ENCODE measurements around the gene MCRS1.

Gene MCRS1

GRCh38 chr12:49549735-49550692, 17.9 kb downstream of the MCRS1 start:
- DNase-seq (ENCODE audit: low read depth): no peak
- no peak for TF ChIP-seq CTCF (IDR thresholded peaks at IDR 0.05; ENCODE audit: control insufficient read depth, extremely low read depth, insufficient read depth)
- H3K4me3 ChIP-seq (ENCODE audit: low read depth, low read length): no peak overlapping the region

DNA sequence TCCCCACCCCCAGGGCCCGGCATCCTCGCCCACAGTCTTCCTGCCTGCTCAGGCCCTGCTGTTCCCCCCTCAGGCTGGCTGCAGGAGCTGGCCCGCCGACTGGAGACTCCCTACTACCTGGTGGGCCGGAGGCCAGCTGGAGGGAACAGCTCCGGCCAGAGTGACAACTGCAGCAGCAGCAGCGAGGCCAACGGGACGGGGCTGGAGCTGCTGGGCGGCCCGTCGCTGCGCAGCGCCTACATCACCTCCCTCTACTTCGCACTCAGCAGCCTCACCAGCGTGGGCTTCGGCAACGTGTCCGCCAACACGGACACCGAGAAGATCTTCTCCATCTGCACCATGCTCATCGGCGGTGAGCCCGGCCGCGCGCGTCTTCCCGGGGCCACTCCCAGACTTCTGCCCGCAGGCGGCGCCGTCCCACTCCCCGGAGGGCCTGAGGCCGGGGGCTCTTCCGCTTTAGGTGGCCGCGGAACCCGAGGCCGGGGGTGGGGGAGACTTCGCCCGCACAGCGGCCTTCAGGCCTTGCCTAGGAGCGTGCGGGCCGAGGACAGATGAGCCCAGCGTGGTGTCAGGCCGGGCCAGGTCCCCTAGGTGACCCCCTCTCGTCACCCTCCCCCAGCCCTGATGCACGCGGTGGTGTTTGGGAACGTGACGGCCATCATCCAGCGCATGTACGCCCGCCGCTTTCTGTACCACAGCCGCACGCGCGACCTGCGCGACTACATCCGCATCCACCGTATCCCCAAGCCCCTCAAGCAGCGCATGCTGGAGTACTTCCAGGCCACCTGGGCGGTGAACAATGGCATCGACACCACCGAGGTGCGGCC, 18.9 kb downstream of the MCRS1 start:
- no peak for DNase-seq (ENCODE audit: low read depth)
- H3K4me3 ChIP-seq (ENCODE audit: low read depth, low read length): no peak overlapping the region
- TF ChIP-seq CTCF (IDR thresholded peaks at IDR 0.05; ENCODE audit: control insufficient read depth, extremely low read depth, insufficient read depth): no peak

- TF ChIP-seq CTCF (IDR thresholded peaks at IDR 0.05; ENCODE audit: control insufficient read depth, extremely low read depth, insufficient read depth): no peak
- H3K4me3 ChIP-seq (ENCODE audit: low read depth, low read length): no peak overlapping the region
- DNase-seq (ENCODE audit: low read depth): no peak
Measured at GRCh38 chr12:49548481-49548821, 19.5 kb downstream of the MCRS1 start.

DNA sequence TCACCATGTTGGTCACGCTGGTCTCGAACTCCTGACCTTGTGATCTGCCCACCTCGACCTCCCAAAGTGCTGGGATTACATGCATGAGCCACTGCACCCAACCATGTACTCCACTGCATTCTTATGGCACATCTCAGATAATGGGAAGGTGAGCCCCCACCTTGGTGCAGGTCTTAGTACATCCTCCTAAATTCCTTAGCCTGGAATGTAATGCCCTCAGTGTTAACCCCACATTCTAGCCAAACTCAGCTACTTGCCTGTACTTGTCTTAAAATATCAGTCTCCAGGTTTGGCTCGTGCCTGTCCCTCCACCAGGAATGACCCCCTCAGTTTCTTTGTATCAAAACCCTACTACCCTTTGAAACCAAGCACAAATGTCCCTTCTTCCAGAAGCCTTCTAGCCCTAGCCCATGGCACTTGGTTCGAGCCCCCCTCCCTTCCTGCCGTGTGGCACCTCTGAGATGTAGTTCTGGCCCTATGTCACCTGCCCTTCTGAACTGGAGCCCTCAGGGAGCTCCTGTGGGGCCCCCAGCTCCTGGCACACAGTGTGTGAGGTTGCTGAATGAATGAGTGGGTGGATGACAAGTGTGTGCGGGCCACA, 20.8 kb downstream of the MCRS1 start:
- no peak overlapping the region for H3K4me3 ChIP-seq (ENCODE audit: low read depth, low read length)
- no peak for DNase-seq (ENCODE audit: low read depth)
- TF ChIP-seq CTCF (IDR thresholded peaks at IDR 0.05; ENCODE audit: control insufficient read depth, extremely low read depth, insufficient read depth): no peak

DNA sequence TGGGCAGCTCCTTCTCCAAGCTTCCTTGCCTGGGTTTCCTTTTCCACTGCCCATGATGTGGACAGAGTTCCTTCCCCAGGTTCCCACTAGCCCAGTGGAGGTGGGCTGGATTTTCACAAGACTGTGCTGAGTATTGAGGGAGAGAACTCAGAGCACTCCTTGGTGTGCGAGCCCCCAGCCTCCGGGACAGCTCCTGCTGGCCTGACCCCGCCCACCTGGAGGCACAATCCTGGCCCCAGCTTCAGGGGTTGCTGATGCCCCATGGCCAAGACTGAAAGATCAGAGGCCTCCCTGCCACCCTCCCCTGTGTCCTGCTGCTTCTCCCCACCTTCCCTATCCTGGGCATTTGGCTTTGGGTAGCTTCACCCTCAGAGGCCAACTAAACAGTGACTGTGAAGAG, 21.5 kb downstream of the MCRS1 start:
- TF ChIP-seq CTCF (IDR thresholded peaks at IDR 0.05; ENCODE audit: control insufficient read depth, extremely low read depth, insufficient read depth): no peak
- H3K4me3 ChIP-seq (ENCODE audit: low read depth, low read length): no peak overlapping the region
- no peak for DNase-seq (ENCODE audit: low read depth)

- no peak overlapping the region for H3K4me3 ChIP-seq (ENCODE audit: low read depth, low read length)
- no peak for TF ChIP-seq CTCF (IDR thresholded peaks at IDR 0.05; ENCODE audit: control insufficient read depth, extremely low read depth, insufficient read depth)
- no peak for DNase-seq (ENCODE audit: low read depth)
Measured at GRCh38 chr12:49545815-49546214, 22.1 kb downstream of the MCRS1 start.
